ENCODE measurements around the gene DMAC2L. TPM values are rescaled to one million over a fixed set of nuclear protein-coding genes. Genes with fewer than 3 reads are reported as not detected.

DMAC2L gene
- total RNA-seq, 3 donors from 2014 or later, result 19.7 to 30.7 (median 20.3) TPM

- Histone ChIP-seq H3K27ac (peak overlapping the region; percentile 70 to 76), H3K9me3 (no peaks in the 10 kb centered on the region), H3K4me1 (no peaks in the 10 kb centered on the region), H3K27me3 (no peaks in the 10 kb centered on the region), H3K4me3 (peak overlapping the region; percentile 25 to 54 (median 32)), H3K36me3 (no peaks in the 10 kb centered on the region)
- TF ChIP-seq, protein P1, sequence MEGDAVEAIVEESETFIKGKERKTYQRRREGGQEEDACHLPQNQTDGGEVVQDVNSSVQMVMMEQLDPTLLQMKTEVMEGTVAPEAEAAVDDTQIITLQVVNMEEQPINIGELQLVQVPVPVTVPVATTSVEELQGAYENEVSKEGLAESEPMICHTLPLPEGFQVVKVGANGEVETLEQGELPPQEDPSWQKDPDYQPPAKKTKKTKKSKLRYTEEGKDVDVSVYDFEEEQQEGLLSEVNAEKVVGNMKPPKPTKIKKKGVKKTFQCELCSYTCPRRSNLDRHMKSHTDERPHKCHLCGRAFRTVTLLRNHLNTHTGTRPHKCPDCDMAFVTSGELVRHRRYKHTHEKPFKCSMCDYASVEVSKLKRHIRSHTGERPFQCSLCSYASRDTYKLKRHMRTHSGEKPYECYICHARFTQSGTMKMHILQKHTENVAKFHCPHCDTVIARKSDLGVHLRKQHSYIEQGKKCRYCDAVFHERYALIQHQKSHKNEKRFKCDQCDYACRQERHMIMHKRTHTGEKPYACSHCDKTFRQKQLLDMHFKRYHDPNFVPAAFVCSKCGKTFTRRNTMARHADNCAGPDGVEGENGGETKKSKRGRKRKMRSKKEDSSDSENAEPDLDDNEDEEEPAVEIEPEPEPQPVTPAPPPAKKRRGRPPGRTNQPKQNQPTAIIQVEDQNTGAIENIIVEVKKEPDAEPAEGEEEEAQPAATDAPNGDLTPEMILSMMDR (IDR thresholded peaks at IDR 0.05), result no peak
- no peak for TF ChIP-seq POLR2A (IDR thresholded peaks at IDR 0.05)
- TF ChIP-seq POLR2AphosphoS5 (IDR thresholded peaks at IDR 0.05), result no peak
- peak in 1 of 2 donors; percentile 57 for DNase-seq (ENCODE audit: low spot score in 2 of 2)
- intact Hi-C loops (cut with DNase I; ENCODE audit: low total_unique reads), result no loop called here
Observed at GRCh38 chr14:50342221-50343078, 30.3 kb downstream of the DMAC2L start.

GRCh38 chr14:50343434-50343833, 31.3 kb downstream of the DMAC2L start:
- Histone ChIP-seq H3K4me3 (no peak overlapping the region), H3K27me3 (no peaks in the 10 kb centered on the region), H3K4me1 (no peaks in the 10 kb centered on the region), H3K36me3 (no peaks in the 10 kb centered on the region), H3K27ac (peak overlapping the region; percentile 18 to 32), H3K9me3 (no peaks in the 10 kb centered on the region)
- intact Hi-C loops (cut with DNase I; ENCODE audit: low total_unique reads), result no loop called here
- DNase-seq (ENCODE audit: low spot score in 2 of 2), result no peak
- TF ChIP-seq POLR2AphosphoS5 (IDR thresholded peaks at IDR 0.05) (no peak), POLR2A (IDR thresholded peaks at IDR 0.05) (no peak)
- TF ChIP-seq, protein P1 (IDR thresholded peaks at IDR 0.05), result no peak

- no peak overlapping the region for H3K4me3 ChIP-seq
- H3K4me1 ChIP-seq, result no peaks in the 10 kb centered on the region
Observed at GRCh38 chr14:50344116-50344775, 32.1 kb downstream of the DMAC2L start.

GRCh38 chr14:50344876-50345563, 32.9 kb downstream of the DMAC2L start:
- intact Hi-C loops (cut with DNase I; ENCODE audit: low total_unique reads), result no loop called here
- Histone ChIP-seq H3K27ac (peak overlapping the region in 1 of 2 donors; percentile 17), H3K36me3 (no peaks in the 10 kb centered on the region), H3K9me3 (no peaks in the 10 kb centered on the region), H3K27me3 (no peaks in the 10 kb centered on the region), H3K4me1 (no peaks in the 10 kb centered on the region), H3K4me3 (no peak overlapping the region)
- DNase-seq (ENCODE audit: low spot score in 2 of 2), result no peak
- no peak for TF ChIP-seq POLR2A (IDR thresholded peaks at IDR 0.05)
- no peak for TF ChIP-seq POLR2AphosphoS5 (IDR thresholded peaks at IDR 0.05)
- TF ChIP-seq, protein P1 (IDR thresholded peaks at IDR 0.05), result no peak

More at GRCh38 chr14:50344116-50344775, 32.1 kb downstream of the DMAC2L start:
- H3K27me3 ChIP-seq, result no peaks in the 10 kb centered on the region
- intact Hi-C loops (cut with DNase I; ENCODE audit: low total_unique reads), result no loop called here
- no peaks in the 10 kb centered on the region for H3K9me3 ChIP-seq
- no peak for TF ChIP-seq POLR2AphosphoS5 (IDR thresholded peaks at IDR 0.05)
- TF ChIP-seq, protein P1 (IDR thresholded peaks at IDR 0.05), result no peak
- no peak for TF ChIP-seq POLR2A (IDR thresholded peaks at IDR 0.05)
- peak overlapping the region; percentile 17 to 32 for H3K27ac ChIP-seq
- no peaks in the 10 kb centered on the region for H3K36me3 ChIP-seq
- DNase-seq (ENCODE audit: low spot score in 2 of 2), result no peak
